ENCODE results near the gene ERN1. TPM values are rescaled to one million over a fixed set of nuclear protein-coding genes. Genes with fewer than 3 reads are reported as not detected.

ERN1 gene
- total RNA-seq, 3 donors from 2014 or later = 18.4 to 27.1 (median 21.7) TPM

DNA sequence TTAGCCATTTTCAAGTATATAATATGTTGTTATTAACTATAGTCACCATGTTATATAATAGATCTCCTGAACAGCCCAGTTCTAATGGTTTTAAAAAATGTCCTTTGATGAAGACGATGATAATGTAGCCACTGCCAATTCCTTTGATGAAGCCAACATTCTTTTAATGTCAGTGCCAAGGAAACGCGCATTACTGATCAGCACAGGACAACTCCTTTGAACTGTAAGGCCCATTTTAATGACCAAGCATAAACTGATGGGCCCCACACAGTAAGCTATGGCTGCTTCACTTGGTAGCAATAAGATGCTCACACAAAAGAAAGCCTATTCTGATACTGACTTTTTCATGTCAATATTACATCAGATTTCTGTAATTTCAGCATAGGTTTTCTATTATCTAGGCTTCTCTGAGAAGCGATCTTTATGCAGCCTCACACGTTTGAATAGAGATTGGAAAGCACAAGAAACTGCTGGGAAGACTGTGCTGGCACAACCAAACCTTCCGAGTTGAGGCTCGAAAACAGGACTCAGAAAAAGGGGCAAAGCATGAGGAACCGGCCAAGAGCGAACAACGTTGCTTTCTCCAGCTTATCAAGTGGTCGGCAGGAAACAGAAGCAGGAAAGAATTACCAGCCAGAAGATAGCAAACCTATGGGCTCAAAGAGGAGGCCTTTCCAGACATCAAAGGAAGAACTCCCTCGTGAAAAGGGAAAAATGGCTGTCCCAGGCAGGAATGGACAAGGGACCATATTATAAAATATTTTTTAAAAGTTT is 19.4 kb downstream of the ERN1 start:
- intact Hi-C loops (cut with DNase I, micrococcal nuclease) = no loop called here
- Histone ChIP-seq H3K9me3 (no peaks in the 10 kb centered on the region), H3K4me1 (ENCODE audit: low read depth) (peaks cover 15% of the 10 kb centered on the region), H3K36me3 (ENCODE audit: low read depth) (no peaks in the 10 kb centered on the region), H3K4me3 (no peak overlapping the region)
- DNase-seq (no peak), ATAC-seq (no peak)
- TF ChIP-seq, protein P1, sequence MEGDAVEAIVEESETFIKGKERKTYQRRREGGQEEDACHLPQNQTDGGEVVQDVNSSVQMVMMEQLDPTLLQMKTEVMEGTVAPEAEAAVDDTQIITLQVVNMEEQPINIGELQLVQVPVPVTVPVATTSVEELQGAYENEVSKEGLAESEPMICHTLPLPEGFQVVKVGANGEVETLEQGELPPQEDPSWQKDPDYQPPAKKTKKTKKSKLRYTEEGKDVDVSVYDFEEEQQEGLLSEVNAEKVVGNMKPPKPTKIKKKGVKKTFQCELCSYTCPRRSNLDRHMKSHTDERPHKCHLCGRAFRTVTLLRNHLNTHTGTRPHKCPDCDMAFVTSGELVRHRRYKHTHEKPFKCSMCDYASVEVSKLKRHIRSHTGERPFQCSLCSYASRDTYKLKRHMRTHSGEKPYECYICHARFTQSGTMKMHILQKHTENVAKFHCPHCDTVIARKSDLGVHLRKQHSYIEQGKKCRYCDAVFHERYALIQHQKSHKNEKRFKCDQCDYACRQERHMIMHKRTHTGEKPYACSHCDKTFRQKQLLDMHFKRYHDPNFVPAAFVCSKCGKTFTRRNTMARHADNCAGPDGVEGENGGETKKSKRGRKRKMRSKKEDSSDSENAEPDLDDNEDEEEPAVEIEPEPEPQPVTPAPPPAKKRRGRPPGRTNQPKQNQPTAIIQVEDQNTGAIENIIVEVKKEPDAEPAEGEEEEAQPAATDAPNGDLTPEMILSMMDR (IDR thresholded peaks at IDR 0.05) = no peak

DNA sequence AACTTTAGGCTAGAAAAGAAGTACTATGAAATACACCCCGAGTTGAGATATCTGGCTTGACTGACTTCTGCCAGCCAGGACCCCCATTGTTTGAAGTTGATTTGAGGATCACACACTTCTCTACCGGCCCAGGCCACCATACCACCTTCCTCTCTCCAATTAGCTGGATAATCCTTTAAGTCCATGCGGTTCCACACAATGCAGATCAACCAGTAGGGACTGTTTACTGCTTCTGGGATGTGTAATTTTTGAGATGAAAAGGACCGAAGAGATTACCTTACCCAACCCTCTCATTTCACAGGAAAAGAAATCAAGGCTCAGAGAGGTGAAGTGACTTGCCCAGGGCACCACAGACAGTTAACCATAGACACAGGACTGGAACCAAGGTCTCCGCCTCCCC is 20.5 kb downstream of the ERN1 start:
- Histone ChIP-seq H3K4me3 (no peak overlapping the region), H3K4me1 (ENCODE audit: low read depth) (peaks cover 15% of the 10 kb centered on the region), H3K36me3 (ENCODE audit: low read depth) (no peaks in the 10 kb centered on the region), H3K9me3 (no peaks in the 10 kb centered on the region)
- TF ChIP-seq, protein P1 (IDR thresholded peaks at IDR 0.05) = no peak
- intact Hi-C loops (cut with DNase I, micrococcal nuclease) = no loop called here
- no peak for ATAC-seq
- no peak for DNase-seq

DNA sequence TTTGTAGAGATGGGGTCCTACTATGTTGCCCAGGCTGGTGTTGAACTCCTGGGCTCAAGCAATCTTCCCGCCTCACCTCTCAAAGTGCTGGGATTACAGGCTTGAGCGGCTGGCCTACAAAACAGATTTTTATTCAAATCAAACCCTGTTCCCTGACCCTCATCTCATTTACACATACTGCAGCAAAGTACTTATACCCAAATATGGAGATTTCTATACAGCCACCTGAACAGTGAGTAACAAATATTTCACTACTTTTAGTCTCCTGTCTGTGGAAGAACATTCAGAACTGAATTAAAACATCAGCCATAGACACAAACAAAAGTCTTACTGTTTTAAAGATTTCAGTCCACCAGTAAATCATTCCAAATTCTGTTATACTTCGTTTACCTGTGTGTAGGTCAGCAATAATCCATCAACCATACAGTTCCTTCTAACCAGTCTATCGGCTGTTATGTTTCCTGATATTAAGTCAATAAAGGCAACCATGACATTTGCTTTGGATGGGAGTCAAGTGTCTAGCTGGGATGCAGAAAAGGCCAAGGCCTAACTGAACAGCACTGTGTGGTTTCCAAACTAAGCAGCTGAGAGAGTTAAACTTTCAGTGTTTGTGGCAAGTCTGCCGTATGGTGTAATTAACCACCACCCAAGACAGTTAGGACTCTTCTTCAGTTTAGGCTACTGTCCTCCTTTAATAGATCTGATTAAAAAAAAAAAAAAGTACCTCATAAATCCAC is 22.3 kb downstream of the ERN1 start:
- H3K4me3 ChIP-seq = no peak overlapping the region
- H3K9me3 ChIP-seq = no peaks in the 10 kb centered on the region
- TF ChIP-seq, protein P1 (IDR thresholded peaks at IDR 0.05) = no peak
- ATAC-seq (peak; percentile 80), DNase-seq (peak in 1 of 3 donors; percentile 32)
- intact Hi-C loops (cut with DNase I, micrococcal nuclease) = no loop called here
- peaks cover 15% of the 10 kb centered on the region for H3K4me1 ChIP-seq (ENCODE audit: low read depth)
- no peaks in the 10 kb centered on the region for H3K36me3 ChIP-seq (ENCODE audit: low read depth)

DNA sequence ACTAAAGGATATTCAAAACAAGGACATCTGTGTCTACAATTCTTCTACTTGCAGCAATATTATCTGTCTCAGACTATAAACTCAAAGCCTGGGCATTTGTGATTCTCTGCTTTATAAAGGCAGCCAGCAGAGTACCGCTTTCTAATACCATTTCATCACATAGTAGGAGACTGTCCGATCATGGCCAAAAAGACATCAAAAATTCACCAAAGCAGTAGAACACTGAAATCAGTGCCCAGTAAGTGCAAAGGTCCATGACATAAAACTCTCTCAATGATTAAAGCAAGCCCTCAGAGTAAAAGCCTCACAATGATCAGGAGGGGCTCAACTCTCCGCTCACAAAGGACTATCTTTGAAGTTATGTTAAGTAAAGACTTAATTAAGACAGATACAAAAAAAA is 23.0 kb downstream of the ERN1 start:
- Histone ChIP-seq H3K4me1 (ENCODE audit: low read depth) (peaks cover 15% of the 10 kb centered on the region), H3K4me3 (no peak overlapping the region), H3K36me3 (ENCODE audit: low read depth) (no peaks in the 10 kb centered on the region), H3K9me3 (no peaks in the 10 kb centered on the region)
- intact Hi-C loops (cut with DNase I, micrococcal nuclease) = no loop called here
- DNase-seq (no peak), ATAC-seq (no peak)
- TF ChIP-seq, protein P1 (IDR thresholded peaks at IDR 0.05) = no peak

DNA sequence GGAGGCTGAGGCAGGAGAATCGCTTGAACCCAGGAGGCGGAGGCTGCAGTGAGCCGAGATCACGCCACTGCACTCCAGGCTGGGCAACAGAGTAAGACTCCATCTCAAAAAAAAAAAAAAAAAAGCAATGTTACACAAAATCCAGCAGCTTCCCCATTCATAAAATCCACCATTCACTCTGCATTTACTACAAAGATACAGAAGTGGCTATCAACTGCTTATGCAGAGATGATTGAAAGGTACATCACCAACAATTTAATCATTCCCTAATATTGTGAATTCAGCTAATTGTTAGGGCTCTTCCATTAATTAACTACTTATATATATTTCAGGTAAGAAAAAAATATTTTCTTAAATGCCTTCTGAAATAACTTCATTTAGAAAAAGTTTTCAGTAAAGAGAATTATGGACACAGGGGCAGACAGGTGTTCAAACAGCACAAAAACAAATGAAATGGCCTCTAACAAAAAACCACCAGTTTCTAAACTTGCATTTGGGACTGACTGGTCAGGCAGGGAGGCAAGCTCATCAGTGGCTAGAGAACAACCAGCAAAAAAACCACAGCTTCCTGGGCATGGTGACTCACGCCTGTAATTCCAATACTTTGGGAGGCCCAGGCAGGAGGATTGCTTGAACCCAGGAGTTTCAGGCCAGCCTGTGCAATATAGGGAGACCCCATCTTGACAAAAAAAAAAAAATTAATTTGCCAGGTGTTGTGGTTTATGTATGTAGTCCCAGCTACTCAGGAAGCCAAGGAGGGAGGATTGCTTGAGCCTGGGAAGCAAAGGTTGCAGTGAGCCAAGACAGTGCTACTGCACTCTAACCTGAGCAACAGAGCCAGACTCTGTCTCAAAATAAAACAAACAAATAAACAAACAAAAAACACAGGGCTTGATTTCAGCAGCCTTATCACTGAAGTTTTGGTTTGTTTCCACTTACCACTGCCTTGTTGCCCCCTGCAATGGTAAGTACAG is 26.3 kb downstream of the ERN1 start:
- TF ChIP-seq, protein P1 (IDR thresholded peaks at IDR 0.05) = no peak
- no peak for DNase-seq
- ATAC-seq = peak; percentile 34
- intact Hi-C loops (cut with DNase I, micrococcal nuclease) = no loop called here
- Histone ChIP-seq H3K4me3 (no peak overlapping the region), H3K36me3 (ENCODE audit: low read depth) (no peaks in the 10 kb centered on the region), H3K9me3 (no peaks in the 10 kb centered on the region), H3K4me1 (ENCODE audit: low read depth) (peaks cover 15% of the 10 kb centered on the region)
